Measurements from ENCODE around the gene DIS3L2. TPM values are rescaled to one million over a fixed set of nuclear protein-coding genes. Genes with fewer than 3 reads are reported as not detected.

The DIS3L2 gene
- total and polyA plus RNA-seq, 8 donors = 13.0 to 24.0 (median 16.8) TPM

- H3K4me3 ChIP-seq = no peak overlapping the region
- ATAC-seq (no peak), FAIRE-seq (no peak), DNase-seq (no peak)
- no peaks in the 10 kb centered on the region for H3K27me3 ChIP-seq
- H3K36me3 ChIP-seq = no peaks in the 10 kb centered on the region
- TF ChIP-seq CTCF (IDR thresholded peaks at IDR 0.05) = no peak
- no peaks in the 10 kb centered on the region for H3K9me3 ChIP-seq
- WGBS, 2 donors = 89 to 91% methylated on average over 5 of the region's 5 CpGs
- no peak overlapping the region for H3K27ac ChIP-seq
- no peaks in the 10 kb centered on the region for H3K4me1 ChIP-seq
- intact Hi-C loops (cut with DNase I) = no loop called here
These were observed 324.7 kb downstream of the DIS3L2 start for GRCh38 chr2:232286001-232286868.

- intact Hi-C loops (cut with DNase I) = no loop called here
- H3K4me3 ChIP-seq = no peak overlapping the region
- no peak for TF ChIP-seq CTCF (IDR thresholded peaks at IDR 0.05)
- DNase-seq = no peak
- no peak overlapping the region for H3K27ac ChIP-seq
- no peak for FAIRE-seq
- no peaks in the 10 kb centered on the region for H3K36me3 ChIP-seq
- WGBS, 2 donors = 90 to 91% methylated on average over 8 of the region's 8 CpGs
- H3K4me1 ChIP-seq = no peaks in the 10 kb centered on the region
- no peak for ATAC-seq
- H3K27me3 ChIP-seq = no peaks in the 10 kb centered on the region
- no peaks in the 10 kb centered on the region for H3K9me3 ChIP-seq
These were observed 325.8 kb downstream of the DIS3L2 start for GRCh38 chr2:232287316-232287715.

- no peak for TF ChIP-seq CTCF (IDR thresholded peaks at IDR 0.05)
- no peaks in the 10 kb centered on the region for H3K4me1 ChIP-seq
- H3K4me3 ChIP-seq = no peak overlapping the region
- FAIRE-seq (no peak), DNase-seq (no peak), ATAC-seq (no peak)
- 85 to 91% methylated on average over 4 of the region's 4 CpGs for WGBS, 2 donors
- intact Hi-C loops (cut with DNase I) = no loop called here
- no peaks in the 10 kb centered on the region for H3K27me3 ChIP-seq
- no peaks in the 10 kb centered on the region for H3K36me3 ChIP-seq
- no peak overlapping the region for H3K27ac ChIP-seq
- H3K9me3 ChIP-seq = no peaks in the 10 kb centered on the region
These were observed 327.0 kb downstream of the DIS3L2 start for GRCh38 chr2:232288489-232289030.

GRCh38 chr2:232290668-232291067 lies 329.2 kb downstream of the DIS3L2 start:
- Histone ChIP-seq H3K36me3 (no peaks in the 10 kb centered on the region), H3K27ac (no peak overlapping the region), H3K27me3 (no peaks in the 10 kb centered on the region), H3K9me3 (no peaks in the 10 kb centered on the region), H3K4me3 (no peak overlapping the region), H3K4me1 (no peaks in the 10 kb centered on the region)
- TF ChIP-seq CTCF (IDR thresholded peaks at IDR 0.05) = no peak
- FAIRE-seq = no peak
- WGBS, 2 donors = 94 to 98% methylated on average over 8 of the region's 8 CpGs
- intact Hi-C loops (cut with DNase I) = no loop called here
- DNase-seq = no peak
- no peak for ATAC-seq

GRCh38 chr2:232291343-232291742 lies 329.8 kb downstream of the DIS3L2 start:
- intact Hi-C loops (cut with DNase I) = no loop called here
- H3K4me1 ChIP-seq = no peaks in the 10 kb centered on the region
- no peaks in the 10 kb centered on the region for H3K36me3 ChIP-seq
- no peaks in the 10 kb centered on the region for H3K27me3 ChIP-seq
- FAIRE-seq (no peak), DNase-seq (no peak), ATAC-seq (no peak)
- WGBS, 2 donors = 65 to 66% methylated on average over 2 of the region's 2 CpGs
- H3K9me3 ChIP-seq = no peaks in the 10 kb centered on the region
- TF ChIP-seq CTCF (IDR thresholded peaks at IDR 0.05) = no peak
- H3K4me3 ChIP-seq = no peak overlapping the region
- no peak overlapping the region for H3K27ac ChIP-seq

Measured in pancreas (tissue), 10 donors.